HCT116 (cell line): Measurements from ENCODE around the gene PRKAG2. TPM values are rescaled to one million over a fixed set of nuclear protein-coding genes. Genes with fewer than 3 reads are reported as not detected.

ENCODE experiments used
- ATAC-seq: fragments of 200-7000 bp; cut with Tn5 transposase; 2 replicates; pipeline ENCODE4 v1.9.1; 2020; ENCODE audit warnings: mild to moderate bottlenecking, moderate library complexity
- BruUV-seq: library from RNA; stranded (reverse); fragments of 400-500 nt; replicated peaks from 2 replicates; lab custom pipeline; 2021; lab: Mats Ljungman, UMichigan
- CTCF ChIA-PET: fragments of 300-600 bp; sonication (Branson Sonifier 250); formaldehyde crosslinking; loops from one replicate; lab custom pipeline; 2021; ENCODE audit warnings: antibody characterized with exemption; lab: Charles Lee
- POLR2A ChIA-PET: fragments of 300-600, 350-600 bp; sonication (Branson Sonifier 250); formaldehyde crosslinking; loops from one replicate; lab custom pipeline; 2021; ENCODE audit warnings: antibody characterized with exemption; lab: Charles Lee
- RAD21 ChIA-PET, 2 experiments: fragments of 300-600 bp; sonication (Branson Sonifier 250); formaldehyde crosslinking; loops; one replicate each; lab custom pipeline; 2023; ENCODE audit warnings: low total read pairs in 2 of 2; ENCODE audit not compliant: uncharacterized antibody in 2 of 2, unreplicated experiment in 2 of 2, low non-redundant PET in 1 of 2; lab: Charles Lee
- DNase-seq: peaks from one replicate; pipeline ENCODE4 v3.0.0-alpha.2; 2010; ENCODE audit warnings: low read depth, low spot score
- H2AFZ ChIP-seq: fragments of 200-600 bp; shearing (Covaris generic), sonication (generic); 2 replicates; pipeline ENCODE4 v1.6.1; 2017; ENCODE audit warnings: low read depth, mixed run types, mixed read lengths, antibody characterized with exemption, low read length; ENCODE audit not compliant: poor library complexity, severe bottlenecking
- H3K27ac ChIP-seq: 2 replicates; pipeline ENCODE4 v1.5.1; 2012; ENCODE audit warnings: low read depth, low read length
- H3K27me3 ChIP-seq: fragments of 200-600 bp; sonication (generic); 2 replicates; pipeline ENCODE4 v1.6.1; 2016; ENCODE audit warnings: mixed run types, low read length, mixed read lengths; ENCODE audit not compliant: insufficient read depth
- H3K36me3 ChIP-seq, 2 experiments: fragments of 200-500 bp in 1 of 2; fragments of 200-600 bp in 1 of 2; sonication (Bioruptor generic) in 1 of 2; sonication (generic) in 1 of 2; 2 replicates each; pipeline versions ENCODE4 v1.5.1 to v1.6.1; 2014 to 2016; ENCODE audit warnings: low read length in 2 of 2, inconsistent platforms in 1 of 2, mixed read lengths in 1 of 2, mixed run types in 1 of 2; ENCODE audit not compliant: insufficient read depth in 2 of 2, control insufficient read depth in 1 of 2
- H3K4me1 ChIP-seq, 2 experiments: fragments of 200-600 bp in 1 of 2; sonication (generic) in 1 of 2; 2 replicates each; pipeline versions ENCODE4 v1.5.1 to v1.6.1; 2012 to 2017; ENCODE audit warnings: low read length in 2 of 2, inconsistent platforms in 1 of 2, mild to moderate bottlenecking in 1 of 2, mixed read lengths in 1 of 2, mixed run types in 1 of 2, moderate library complexity in 1 of 2; ENCODE audit not compliant: insufficient read depth in 2 of 2, control insufficient read depth in 1 of 2
- H3K4me2 ChIP-seq: fragments of 200-600 bp; sonication (generic); 2 replicates; pipeline ENCODE4 v1.6.1; 2017; ENCODE audit warnings: mixed run types, low read length, mixed read lengths
- H3K4me3 ChIP-seq, 2 experiments: fragments of 200-600 bp in 1 of 2; sonication (generic) in 1 of 2; replicated peaks in 1 of 2; 2 replicates each; pipeline ENCODE4 v1.5.1; 2011 to 2016; ENCODE audit warnings: low read length in 2 of 2, control low read depth in 1 of 2, low read depth in 1 of 2, mild to moderate bottlenecking in 1 of 2, mixed read lengths in 1 of 2, mixed run types in 1 of 2
- H3K79me2 ChIP-seq: fragments of 200-600 bp; sonication (generic); 2 replicates; pipeline ENCODE4 v1.6.1; 2017; ENCODE audit warnings: mild to moderate bottlenecking, mixed run types, low read length, moderate library complexity, mixed read lengths; ENCODE audit not compliant: insufficient read depth
- H3K9ac ChIP-seq: fragments of 200-600 bp; sonication (generic); 2 replicates; pipeline ENCODE4 v1.6.1; 2016; ENCODE audit warnings: low read length, mixed read lengths
- H3K9me2 ChIP-seq: fragments of 200-600 bp; sonication (generic), shearing (Covaris generic); 2 replicates; pipeline ENCODE4 v1.6.1; 2017; ENCODE audit warnings: mixed run types, mild to moderate bottlenecking, moderate library complexity; ENCODE audit not compliant: insufficient read depth
- H3K9me3 ChIP-seq, 2 experiments: fragments of 200-500 bp in 1 of 2; fragments of 200-600 bp in 1 of 2; sonication (Bioruptor generic) in 1 of 2; sonication (generic) in 1 of 2; 2 replicates each; pipeline ENCODE4 v1.6.1; 2014 to 2017; ENCODE audit warnings: low read length in 2 of 2, mixed read lengths in 2 of 2, inconsistent platforms in 1 of 2, low read depth in 1 of 2, mild to moderate bottlenecking in 1 of 2, mixed run types in 1 of 2, moderate library complexity in 1 of 2; ENCODE audit not compliant: control insufficient read depth in 1 of 2, insufficient read depth in 1 of 2
- H4K20me1 ChIP-seq: fragments of 200-600 bp; sonication (generic), shearing (Covaris generic); 2 replicates; pipeline ENCODE4 v1.6.1; 2017; ENCODE audit warnings: mixed run types, mild to moderate bottlenecking, moderate library complexity; ENCODE audit not compliant: insufficient read depth
- ATF3 ChIP-seq: IDR thresholded peaks from 2 replicates; pipeline ENCODE4 v1.6.1; 2012
- CBX3 ChIP-seq: IDR thresholded peaks from 2 replicates; pipeline ENCODE4 v1.6.1; 2012; ENCODE audit warnings: low read depth
- CEBPB ChIP-seq: IDR thresholded peaks from 2 replicates; pipeline ENCODE4 v1.6.1; 2012; ENCODE audit warnings: low read depth
- CTCF ChIP-seq, 3 experiments: fragments of 200-600 bp in 1 of 3; sonication (generic) in 1 of 3; IDR thresholded peaks in 2 of 3; conservative IDR thresholded peaks in 1 of 3; 2 replicates each; pipeline ENCODE4 v1.5.1; 2012 to 2017; ENCODE audit warnings: low read depth in 2 of 3, low read length in 2 of 3, antibody characterized with exemption in 1 of 3, borderline replicate concordance in 1 of 3, control low read depth in 1 of 3, mild to moderate bottlenecking in 1 of 3, mixed read lengths in 1 of 3, mixed run types in 1 of 3, moderate library complexity in 1 of 3; ENCODE audit not compliant: insufficient read depth in 1 of 3
- EGR1 ChIP-seq: IDR thresholded peaks from 2 replicates; pipeline ENCODE4 v1.6.1; 2012; ENCODE audit warnings: low read depth
- ELF1 ChIP-seq: IDR thresholded peaks from 2 replicates; pipeline ENCODE4 v1.6.1; 2012; ENCODE audit warnings: low read depth, borderline replicate concordance
- EZH2 ChIP-seq: fragments of 200-600 bp; sonication (generic); IDR thresholded peaks from 2 replicates; pipeline ENCODE4 v1.6.1; 2017; ENCODE audit warnings: antibody characterized with exemption, mixed run types
- FOSL1 ChIP-seq: IDR thresholded peaks from 2 replicates; pipeline ENCODE4 v1.6.1; 2012; ENCODE audit warnings: low read depth
- POLR2A ChIP-seq: IDR thresholded peaks from 2 replicates; pipeline ENCODE4 v1.7.0; 2011; ENCODE audit warnings: borderline replicate concordance; ENCODE audit not compliant: insufficient read depth, insufficient read length; ENCODE audit errors: extremely low read depth
- POLR2AphosphoS5 ChIP-seq: IDR thresholded peaks from 2 replicates; pipeline ENCODE4 v1.6.1; 2011; ENCODE audit warnings: mild to moderate bottlenecking, low read depth, low read length, moderate library complexity
- RAD21 ChIP-seq: IDR thresholded peaks from 2 replicates; pipeline ENCODE4 v1.6.1; 2012; ENCODE audit warnings: low read depth, mild to moderate bottlenecking
- REST ChIP-seq: IDR thresholded peaks from 2 replicates; pipeline ENCODE4 v1.6.1; 2012; ENCODE audit warnings: low read depth
- SP1 ChIP-seq: IDR thresholded peaks from 2 replicates; pipeline ENCODE4 v1.6.1; 2012; ENCODE audit warnings: low read depth
- SRF ChIP-seq: IDR thresholded peaks from 2 replicates; pipeline ENCODE4 v1.6.1; 2012; ENCODE audit warnings: low read depth
- TCF7L2 ChIP-seq: IDR thresholded peaks from 2 replicates; pipeline ENCODE4 v1.7.0; 2011; ENCODE audit warnings: borderline replicate concordance, inconsistent platforms; ENCODE audit not compliant: insufficient read depth, insufficient read length; ENCODE audit errors: extremely low read depth
- YY1 ChIP-seq: IDR thresholded peaks from 2 replicates; pipeline ENCODE4 v1.6.1; 2011; ENCODE audit warnings: low read length, low read depth, moderate library complexity, mild to moderate bottlenecking; ENCODE audit not compliant: insufficient replicate concordance; ENCODE audit errors: extremely low read depth
- ZBTB33 ChIP-seq: IDR thresholded peaks from 2 replicates; pipeline ENCODE4 v1.6.1; 2011; ENCODE audit warnings: mild to moderate bottlenecking, low read length, moderate library complexity; ENCODE audit not compliant: insufficient replicate concordance; ENCODE audit errors: extremely low read depth
- ZFX ChIP-seq: fragments of 450-650 bp; IDR thresholded peaks from 2 replicates; pipeline ENCODE4 v1.6.1; 2017
- ZNF274 ChIP-seq: fragments of 200-500 bp; sonication (Bioruptor generic); IDR thresholded peaks from 2 replicates; pipeline ENCODE4 v1.6.1; 2014; ENCODE audit warnings: mild to moderate bottlenecking, low read depth, low read length, inconsistent platforms
- intact Hi-C: fragments of 100-400 bp; cut with micrococcal nuclease; formaldehyde crosslinking; loops from 2 replicates; pipeline ENCODE4 v1.10.0; 2022
- total RNA-seq: library from RNA; stranded (reverse); gene quantifications from one replicate; pipeline ENCODE4 v1.2.1, GENCODE V29; 2021; ENCODE audit not compliant: unreplicated experiment
- TF ChIP-seq, protein P1 (sequence below): IDR thresholded peaks from 2 replicates; pipeline ENCODE4 v1.6.1; 2012

The PRKAG2 gene
- total RNA-seq, 1 experiment from 2014 or later: 23.6 TPM

DNA sequence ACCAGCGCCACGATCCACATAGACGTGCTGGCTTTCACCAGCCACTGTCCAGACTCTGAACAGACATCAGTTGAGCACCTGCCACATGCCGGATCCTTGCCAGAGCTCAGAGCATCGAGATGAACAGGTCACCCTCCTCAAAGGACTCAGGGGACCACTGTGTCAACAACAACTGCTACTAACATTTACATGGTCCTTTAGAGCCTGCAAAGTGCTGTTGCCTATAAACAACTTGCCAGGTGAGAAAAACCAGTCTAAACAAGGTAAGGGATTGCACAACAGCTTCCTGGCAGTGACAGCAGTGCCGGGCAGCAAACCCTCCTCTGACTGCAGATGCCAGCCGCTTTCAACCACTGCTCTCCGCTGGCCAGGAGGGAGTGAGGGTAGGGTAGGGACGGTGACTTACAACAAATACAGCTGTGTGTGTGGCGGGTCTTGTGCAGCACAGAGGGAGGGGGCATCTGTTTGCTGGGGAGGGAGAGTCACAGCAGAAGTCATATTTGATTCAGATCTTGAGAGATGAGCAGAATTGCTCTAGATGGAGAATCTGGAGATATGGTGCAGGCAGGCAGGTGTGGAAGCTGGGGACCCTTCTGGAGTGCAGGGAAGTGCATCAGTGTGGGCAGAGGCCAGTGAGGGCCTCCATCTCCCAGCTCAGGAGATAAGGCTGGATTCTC is 324.4 kb downstream of the PRKAG2 start:
- no peaks in the 10 kb centered on the region for H3K9me2 ChIP-seq
- H3K27ac ChIP-seq: no peak overlapping the region
- no peak overlapping the region for H3K4me3 ChIP-seq
- H2AFZ ChIP-seq: no peak overlapping the region
- H3K79me2 ChIP-seq: no peaks in the 10 kb centered on the region
- BruUV-seq: no TSS peak
- ChIA-PET CTCF (no interaction called here), POLR2A (no interaction called here), RAD21 (no interaction called here)
- DNase-seq: no peak
- no peak overlapping the region for H3K4me2 ChIP-seq
- no peaks in the 10 kb centered on the region for H4K20me1 ChIP-seq
- H3K27me3 ChIP-seq: no peaks in the 10 kb centered on the region
- peak; percentile 44; the same call in 1 of the 2 replicates for ATAC-seq
- intact Hi-C loops: no loop called here
- no peak overlapping the region for H3K9ac ChIP-seq
- H3K36me3 ChIP-seq: no peaks in the 10 kb centered on the region
- H3K9me3 ChIP-seq: no peaks in the 10 kb centered on the region
- peaks cover 8 to 23% of the 10 kb centered on the region in 2 experiments; a peak in 3 of 4 replicates for H3K4me1 ChIP-seq
- no peak for TF ChIP-seq TCF7L2
- TF ChIP-seq CEBPB: peak; percentile 98
- TF ChIP-seq REST: no peak
- no peak for TF ChIP-seq POLR2A
- TF ChIP-seq POLR2AphosphoS5: no peak
- no peak for TF ChIP-seq EGR1
- TF ChIP-seq ZBTB33: no peak
- TF ChIP-seq ZFX: no peak
- no peak for TF ChIP-seq CTCF (IDR thresholded peaks at IDR 0.05 in 2 of 3, conservative IDR thresholded peaks at IDR 0.05 in 1 of 3; ENCODE audit: borderline replicate concordance in 1 of 3, insufficient read depth in 1 of 3, low read depth in 2 of 3, low read length in 2 of 3)
- TF ChIP-seq ZNF274: no peak
- TF ChIP-seq, protein P1, sequence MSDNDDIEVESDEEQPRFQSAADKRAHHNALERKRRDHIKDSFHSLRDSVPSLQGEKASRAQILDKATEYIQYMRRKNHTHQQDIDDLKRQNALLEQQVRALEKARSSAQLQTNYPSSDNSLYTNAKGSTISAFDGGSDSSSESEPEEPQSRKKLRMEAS: no peak
- TF ChIP-seq RAD21: peak; percentile 19; the same call in 1 of the 2 replicates
- TF ChIP-seq FOSL1: no peak
- TF ChIP-seq EZH2: no peak
- TF ChIP-seq CBX3: 0 out of 2 replicates have a peak, but pooled peaks have one; percentile 37
- TF ChIP-seq ELF1: no peak
- no peak for TF ChIP-seq ATF3
- TF ChIP-seq YY1: no peak
- no peak for TF ChIP-seq SRF
- peak; percentile 47; the same call in 1 of the 2 replicates for TF ChIP-seq SP1
